ENCODE results near the gene APBB2. TPM values are rescaled to one million over a fixed set of nuclear protein-coding genes. Genes with fewer than 3 reads are reported as not detected.

The APBB2 gene
- total and polyA plus RNA-seq, 10 of the 15 experiments (the other 5 are each of a cell fraction or from before 2014, with no cell fraction given): 2.7 to 24.6 (median 19.0) TPM

DNA sequence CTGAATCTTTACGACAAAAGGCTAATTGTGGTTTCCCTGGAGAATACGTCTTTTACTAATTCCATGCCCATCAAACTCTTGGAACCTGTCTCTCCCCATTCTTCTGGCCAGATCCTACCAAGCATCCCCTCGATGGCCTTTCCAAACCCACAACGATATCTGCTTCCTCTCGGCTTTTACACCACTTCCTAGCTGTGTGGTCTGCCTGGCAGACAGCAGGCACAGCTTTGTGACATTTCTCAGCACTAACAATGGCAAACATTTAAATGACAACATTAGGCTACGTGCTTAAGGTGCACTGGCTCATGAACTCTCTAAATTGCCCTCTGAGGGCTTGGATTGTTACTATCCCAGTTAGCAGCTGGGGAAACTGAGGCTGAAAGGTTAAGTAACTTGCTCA, 323.6 kb downstream of the APBB2 start:
- in situ Hi-C loops (cut with MboI): no loop called here
- ATAC-seq (no peak), FAIRE-seq (no peak)

More for the DNA sequence above, 323.6 kb downstream of the APBB2 start:
- peaks cover 0 to 7% of the 10 kb centered on the region in 2 experiments; a peak in 1 of 4 replicates for H3K36me3 ChIP-seq (ENCODE audit: control insufficient read depth in 2 of 2, insufficient read depth in 2 of 2, low read length in 1 of 2)
- H3K4me2 ChIP-seq (ENCODE audit: control insufficient read depth, insufficient read depth): no peak overlapping the region
- H3K27ac ChIP-seq (ENCODE audit: control insufficient read depth, insufficient read depth): no peak overlapping the region
- H3K4me3 ChIP-seq: no peak overlapping the region
- no peaks in the 10 kb centered on the region for H3K27me3 ChIP-seq (replicated peaks in 1 of 2; ENCODE audit: control insufficient read depth in 2 of 2, insufficient read depth in 2 of 2, low read length in 1 of 2)
- no peak overlapping the region for H2AFZ ChIP-seq (ENCODE audit: control insufficient read depth, low read depth, low read length)
- no peaks in the 10 kb centered on the region for H4K20me1 ChIP-seq (ENCODE audit: control insufficient read depth, insufficient read depth)
- ChIA-PET RAD21 (ENCODE audit: unreplicated experiment) (no interaction called here), CTCF (interaction anchor here (1.6 kb wide), 1 partner anchor 34 kb away, joined by 4 read pairs; no protein-coding TSS in a partner anchor), SMC1A (ENCODE audit: uncharacterized antibody, unreplicated experiment) (no interaction called here), POLR2A (no interaction called here)
- H3K79me2 ChIP-seq (ENCODE audit: control insufficient read depth, insufficient read depth, low read length): no peaks in the 10 kb centered on the region
- WGBS (ENCODE audit: insufficient coverage, insufficient replicate concordance, low lambda C conversion rate, missing lambda C conversion rate): 42% methylated on average over 6 of the region's 6 CpGs
- TF ChIP-seq STAT3 (IDR thresholded peaks at IDR 0.05; ENCODE audit: low read depth, low read length) (no peak), ATF2 (IDR thresholded peaks at IDR 0.05; ENCODE audit: low read length) (no peak), NR2C2 (IDR thresholded peaks at IDR 0.05; ENCODE audit: borderline replicate concordance, control insufficient read depth, insufficient read length, low read depth) (no peak), BMI1 (IDR thresholded peaks at IDR 0.05; ENCODE audit: borderline replicate concordance) (no peak), NKRF (conservative IDR thresholded peaks at IDR 0.05) (no peak), RAD51 (IDR thresholded peaks at IDR 0.05) (no peak), SPI1 (IDR thresholded peaks at IDR 0.05; ENCODE audit: borderline replicate concordance, insufficient read depth, low read depth, low read length) (no peak), MEF2B (IDR thresholded peaks at IDR 0.05; ENCODE audit: partially characterized antibody, poor library complexity, severe bottlenecking) (no peak)
- TF ChIP-seq, protein P1, sequence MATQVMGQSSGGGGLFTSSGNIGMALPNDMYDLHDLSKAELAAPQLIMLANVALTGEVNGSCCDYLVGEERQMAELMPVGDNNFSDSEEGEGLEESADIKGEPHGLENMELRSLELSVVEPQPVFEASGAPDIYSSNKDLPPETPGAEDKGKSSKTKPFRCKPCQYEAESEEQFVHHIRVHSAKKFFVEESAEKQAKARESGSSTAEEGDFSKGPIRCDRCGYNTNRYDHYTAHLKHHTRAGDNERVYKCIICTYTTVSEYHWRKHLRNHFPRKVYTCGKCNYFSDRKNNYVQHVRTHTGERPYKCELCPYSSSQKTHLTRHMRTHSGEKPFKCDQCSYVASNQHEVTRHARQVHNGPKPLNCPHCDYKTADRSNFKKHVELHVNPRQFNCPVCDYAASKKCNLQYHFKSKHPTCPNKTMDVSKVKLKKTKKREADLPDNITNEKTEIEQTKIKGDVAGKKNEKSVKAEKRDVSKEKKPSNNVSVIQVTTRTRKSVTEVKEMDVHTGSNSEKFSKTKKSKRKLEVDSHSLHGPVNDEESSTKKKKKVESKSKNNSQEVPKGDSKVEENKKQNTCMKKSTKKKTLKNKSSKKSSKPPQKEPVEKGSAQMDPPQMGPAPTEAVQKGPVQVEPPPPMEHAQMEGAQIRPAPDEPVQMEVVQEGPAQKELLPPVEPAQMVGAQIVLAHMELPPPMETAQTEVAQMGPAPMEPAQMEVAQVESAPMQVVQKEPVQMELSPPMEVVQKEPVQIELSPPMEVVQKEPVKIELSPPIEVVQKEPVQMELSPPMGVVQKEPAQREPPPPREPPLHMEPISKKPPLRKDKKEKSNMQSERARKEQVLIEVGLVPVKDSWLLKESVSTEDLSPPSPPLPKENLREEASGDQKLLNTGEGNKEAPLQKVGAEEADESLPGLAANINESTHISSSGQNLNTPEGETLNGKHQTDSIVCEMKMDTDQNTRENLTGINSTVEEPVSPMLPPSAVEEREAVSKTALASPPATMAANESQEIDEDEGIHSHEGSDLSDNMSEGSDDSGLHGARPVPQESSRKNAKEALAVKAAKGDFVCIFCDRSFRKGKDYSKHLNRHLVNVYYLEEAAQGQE (IDR thresholded peaks at IDR 0.05; ENCODE audit: low read depth, low read length): no peak
- TF ChIP-seq, protein P2, sequence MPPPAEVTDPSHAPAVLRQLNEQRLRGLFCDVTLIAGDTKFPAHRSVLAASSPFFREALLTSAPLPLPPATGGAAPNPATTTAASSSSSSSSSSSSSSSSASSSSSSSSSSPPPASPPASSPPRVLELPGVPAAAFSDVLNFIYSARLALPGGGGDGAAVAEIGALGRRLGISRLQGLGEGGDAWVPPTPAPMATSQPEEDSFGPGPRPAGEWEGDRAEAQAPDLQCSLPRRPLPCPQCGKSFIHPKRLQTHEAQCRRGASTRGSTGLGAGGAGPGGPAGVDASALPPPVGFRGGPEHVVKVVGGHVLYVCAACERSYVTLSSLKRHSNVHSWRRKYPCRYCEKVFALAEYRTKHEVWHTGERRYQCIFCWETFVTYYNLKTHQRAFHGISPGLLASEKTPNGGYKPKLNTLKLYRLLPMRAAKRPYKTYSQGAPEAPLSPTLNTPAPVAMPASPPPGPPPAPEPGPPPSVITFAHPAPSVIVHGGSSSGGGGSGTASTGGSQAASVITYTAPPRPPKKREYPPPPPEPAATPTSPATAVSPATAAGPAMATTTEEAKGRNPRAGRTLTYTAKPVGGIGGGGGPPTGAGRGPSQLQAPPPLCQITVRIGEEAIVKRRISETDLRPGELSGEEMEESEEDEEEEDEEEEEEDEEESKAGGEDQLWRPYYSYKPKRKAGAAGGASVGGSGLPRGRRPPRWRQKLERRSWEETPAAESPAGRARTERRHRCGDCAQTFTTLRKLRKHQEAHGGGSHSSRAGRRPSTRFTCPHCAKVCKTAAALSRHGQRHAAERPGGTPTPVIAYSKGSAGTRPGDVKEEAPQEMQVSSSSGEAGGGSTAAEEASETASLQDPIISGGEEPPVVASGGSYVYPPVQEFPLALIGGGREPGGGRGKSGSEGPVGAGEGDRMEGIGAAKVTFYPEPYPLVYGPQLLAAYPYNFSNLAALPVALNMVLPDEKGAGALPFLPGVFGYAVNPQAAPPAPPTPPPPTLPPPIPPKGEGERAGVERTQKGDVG (CRISPR knock-in tag; IDR thresholded peaks at IDR 0.05): no peak
- no peak overlapping the region for H3K9ac ChIP-seq (ENCODE audit: control insufficient read depth, insufficient read depth, low read length)
- no peaks in the 10 kb centered on the region for H3K4me1 ChIP-seq (ENCODE audit: control insufficient read depth, insufficient read depth, low read length)
- intact Hi-C loops (cut with micrococcal nuclease; ENCODE audit: unreplicated experiment): no loop called here
- H3K9me3 ChIP-seq (replicated peaks; ENCODE audit: control insufficient read depth, insufficient read depth, low read length): no peaks in the 10 kb centered on the region
- BruUV-seq (replicated peaks): no TSS peak
- DNase-seq (ENCODE audit: low read depth, low spot score): no peak
